ENCODE results near the gene TFDP3.

Gene TFDP3
- 0 reads per million in 2 donors for total RNA-seq

- DNase-seq: no peak
Measured at GRCh38 chrX:133218329-133218728, at the start of gene TFDP3. TFDP3 (minus strand) TSS chrX:133218354; CDS start chrX:133218259, 95 bp downstream.

- no peak for DNase-seq
Measured at GRCh38 chrX:133267621-133268020, 49.5 kb upstream of the TFDP3 start.

- DNase-seq: no peak
Measured at GRCh38 chrX:133265331-133265730, 47.2 kb upstream of the TFDP3 start.

GRCh38 chrX:133258481-133258880 is 40.3 kb upstream of the TFDP3 start:
- no peak for DNase-seq

GRCh38 chrX:133254666-133255065 is 36.5 kb upstream of the TFDP3 start:
- no peak for DNase-seq

GRCh38 chrX:133251204-133251603 is 33.0 kb upstream of the TFDP3 start:
- DNase-seq: no peak

GRCh38 chrX:133250184-133251100 is 32.3 kb upstream of the TFDP3 start:
- no peak for DNase-seq

GRCh38 chrX:133249266-133250058 is 31.3 kb upstream of the TFDP3 start:
- no peak for DNase-seq

- no peak for DNase-seq
Measured at GRCh38 chrX:133248177-133248576, 30.0 kb upstream of the TFDP3 start.

- DNase-seq: no peak
Measured at GRCh38 chrX:133246921-133247320, 28.8 kb upstream of the TFDP3 start.

GRCh38 chrX:133235830-133236229 is 17.7 kb upstream of the TFDP3 start:
- no peak for DNase-seq

GRCh38 chrX:133232331-133232730 is 14.2 kb upstream of the TFDP3 start:
- no peak for DNase-seq

GRCh38 chrX:133229361-133229760 is 11.2 kb upstream of the TFDP3 start:
- no peak for DNase-seq

GRCh38 chrX:133215747-133216146 is 2.4 kb downstream of the TFDP3 start:
- no peak for DNase-seq

GRCh38 chrX:133215017-133215416 is 3.1 kb downstream of the TFDP3 start:
- no peak for DNase-seq

GRCh38 chrX:133214301-133214700 is 3.9 kb downstream of the TFDP3 start:
- DNase-seq: no peak

- no peak for DNase-seq
Measured at GRCh38 chrX:133213117-133213516, 5.0 kb downstream of the TFDP3 start.

- no peak for DNase-seq
Measured at GRCh38 chrX:133207751-133208150, 10.4 kb downstream of the TFDP3 start.

- no peak for DNase-seq
Measured at GRCh38 chrX:133191739-133192039, 26.5 kb downstream of the TFDP3 start.

GRCh38 chrX:133190877-133191738 is 27.0 kb downstream of the TFDP3 start:
- DNase-seq: no peak

- no peak for DNase-seq
Measured at GRCh38 chrX:133189195-133189594, 29.0 kb downstream of the TFDP3 start.

GRCh38 chrX:133188631-133189030 is 29.5 kb downstream of the TFDP3 start:
- DNase-seq: no peak

- DNase-seq: no peak
Measured at GRCh38 chrX:133185938-133186337, 32.2 kb downstream of the TFDP3 start.
